OCI-LY7 (cell line): Measurements from ENCODE around the gene TBX2. TPM values are rescaled to one million over a fixed set of nuclear protein-coding genes. Genes with fewer than 3 reads are reported as not detected.

Experiments used
- BruUV-seq: library from RNA; stranded (reverse); fragments of 400-500 nt; replicated peaks from 2 replicates; lab custom pipeline; 2021; lab: Mats Ljungman, UMichigan
- CTCF ChIA-PET: fragments of 300-600 bp; sonication (Branson Sonifier 250); formaldehyde crosslinking; loops from one replicate; lab custom pipeline; 2022; ENCODE audit warnings: antibody characterized with exemption; ENCODE audit not compliant: unreplicated experiment; lab: Charles Lee
- POLR2A ChIA-PET: fragments of 300-600 bp; sonication (Branson Sonifier 250); formaldehyde crosslinking; loops from one replicate; lab custom pipeline; 2022; ENCODE audit warnings: antibody characterized with exemption; lab: Charles Lee
- DNase-seq: peaks from one replicate; pipeline ENCODE4 v3.0.0-alpha.2; 2015; ENCODE audit warnings: low spot score
- H2AFZ ChIP-seq: fragments of 200-600 bp; sonication (generic), shearing (Covaris generic); 2 replicates; pipeline ENCODE4 v1.6.1; 2014; ENCODE audit warnings: mild to moderate bottlenecking, antibody characterized with exemption, low read length, moderate library complexity
- H3K27ac ChIP-seq: fragments of 200-600 bp; sonication (generic); 2 replicates; pipeline ENCODE4 v1.5.1; 2014; ENCODE audit warnings: mixed run types, low read depth, mild to moderate bottlenecking, moderate library complexity, low read length, inconsistent platforms; ENCODE audit not compliant: poor library complexity, severe bottlenecking
- H3K36me3 ChIP-seq: fragments of 200-600 bp; sonication (generic); 2 replicates; pipeline ENCODE4 v1.6.1; 2014; ENCODE audit warnings: mild to moderate bottlenecking, antibody characterized with exemption, low read length, moderate library complexity, mixed read lengths; ENCODE audit not compliant: insufficient read depth
- H3K4me1 ChIP-seq: fragments of 200-600 bp; sonication (generic); 2 replicates; pipeline ENCODE4 v1.5.1; 2014; ENCODE audit warnings: mild to moderate bottlenecking, low read length; ENCODE audit not compliant: insufficient read depth, poor library complexity, severe bottlenecking
- H3K4me2 ChIP-seq: fragments of 200-600 bp; sonication (generic); 2 replicates; pipeline ENCODE4 v1.6.1; 2014; ENCODE audit warnings: mild to moderate bottlenecking, low read length
- H3K4me3 ChIP-seq: fragments of 200-600 bp; sonication (generic); 2 replicates; pipeline ENCODE4 v1.5.1; 2014; ENCODE audit warnings: mild to moderate bottlenecking, low read depth, low read length; ENCODE audit not compliant: poor library complexity, severe bottlenecking
- H3K79me2 ChIP-seq: fragments of 200-600 bp; sonication (generic); 2 replicates; pipeline ENCODE4 v1.6.1; 2016; ENCODE audit warnings: low read depth, mild to moderate bottlenecking, low read length, moderate library complexity, mixed read lengths; ENCODE audit not compliant: insufficient read depth
- H3K9me2 ChIP-seq: fragments of 200-600 bp; sonication (generic); 2 replicates; pipeline ENCODE4 v1.6.1; 2016; ENCODE audit warnings: mild to moderate bottlenecking, low read length, mixed read lengths; ENCODE audit not compliant: insufficient read depth
- H3K9me3 ChIP-seq: fragments of 200-600 bp; sonication (generic); 2 replicates; pipeline ENCODE4 v1.6.1; 2014; ENCODE audit warnings: mild to moderate bottlenecking, mixed run types, low read length, mixed read lengths
- H4K20me1 ChIP-seq: fragments of 200-600 bp; sonication (generic); 2 replicates; pipeline ENCODE4 v1.6.1; 2014; ENCODE audit warnings: mild to moderate bottlenecking, antibody characterized with exemption, low read length, moderate library complexity, mixed read lengths; ENCODE audit not compliant: insufficient read depth
- EZH2phosphoT487 ChIP-seq: fragments of 200-600 bp; sonication (generic); IDR thresholded peaks from 2 replicates; pipeline ENCODE4 v1.6.1; 2018; ENCODE audit warnings: low read depth, borderline replicate concordance, mild to moderate bottlenecking, mixed run types, antibody characterized with exemption, low read length, moderate library complexity, mixed read lengths
- intact Hi-C: fragments of 100-400 bp; cut with micrococcal nuclease; formaldehyde crosslinking; loops from one replicate; pipeline ENCODE4 v1.10.0; 2022; ENCODE audit not compliant: unreplicated experiment
- total RNA-seq, 2 experiments: library from RNA; depleted of rRNA in 1 of 2; stranded (reverse); fragments of >200 nt in 1 of 2; shearing (Covaris generic) in 1 of 2; gene quantifications; 2 replicates each; pipeline ENCODE4 v1.2.3, GENCODE V29; 2014 to 2022
- TF ChIP-seq, protein P1 (sequence below): fragments of 200-600 bp; sonication (generic); conservative IDR thresholded peaks from 2 replicates; pipeline ENCODE4 v1.5.1; 2014; ENCODE audit warnings: mild to moderate bottlenecking, antibody characterized with exemption, low read length, moderate library complexity, mixed read lengths

The TBX2 gene
- total RNA-seq, 2 experiments from 2014 or later: not detected

GRCh38 chr17:61431594-61432311 lies 32.1 kb downstream of the TBX2 start:
- H3K27ac ChIP-seq: no peak overlapping the region
- H3K4me1 ChIP-seq: no peaks in the 10 kb centered on the region
- no peak overlapping the region for H3K4me3 ChIP-seq
- ChIA-PET CTCF (no interaction called here), POLR2A (no interaction called here)
- DNase-seq: no peak
- H2AFZ ChIP-seq: no peak overlapping the region
- no peaks in the 10 kb centered on the region for H3K9me2 ChIP-seq
- TF ChIP-seq, protein P1, sequence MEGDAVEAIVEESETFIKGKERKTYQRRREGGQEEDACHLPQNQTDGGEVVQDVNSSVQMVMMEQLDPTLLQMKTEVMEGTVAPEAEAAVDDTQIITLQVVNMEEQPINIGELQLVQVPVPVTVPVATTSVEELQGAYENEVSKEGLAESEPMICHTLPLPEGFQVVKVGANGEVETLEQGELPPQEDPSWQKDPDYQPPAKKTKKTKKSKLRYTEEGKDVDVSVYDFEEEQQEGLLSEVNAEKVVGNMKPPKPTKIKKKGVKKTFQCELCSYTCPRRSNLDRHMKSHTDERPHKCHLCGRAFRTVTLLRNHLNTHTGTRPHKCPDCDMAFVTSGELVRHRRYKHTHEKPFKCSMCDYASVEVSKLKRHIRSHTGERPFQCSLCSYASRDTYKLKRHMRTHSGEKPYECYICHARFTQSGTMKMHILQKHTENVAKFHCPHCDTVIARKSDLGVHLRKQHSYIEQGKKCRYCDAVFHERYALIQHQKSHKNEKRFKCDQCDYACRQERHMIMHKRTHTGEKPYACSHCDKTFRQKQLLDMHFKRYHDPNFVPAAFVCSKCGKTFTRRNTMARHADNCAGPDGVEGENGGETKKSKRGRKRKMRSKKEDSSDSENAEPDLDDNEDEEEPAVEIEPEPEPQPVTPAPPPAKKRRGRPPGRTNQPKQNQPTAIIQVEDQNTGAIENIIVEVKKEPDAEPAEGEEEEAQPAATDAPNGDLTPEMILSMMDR: no peak
- TF ChIP-seq EZH2phosphoT487: no peak
- H3K36me3 ChIP-seq: no peaks in the 10 kb centered on the region
- H3K4me2 ChIP-seq: no peak overlapping the region
- BruUV-seq: no TSS peak
- no peaks in the 10 kb centered on the region for H4K20me1 ChIP-seq
- no peaks in the 10 kb centered on the region for H3K9me3 ChIP-seq
- intact Hi-C loops: no loop called here
- H3K79me2 ChIP-seq: no peaks in the 10 kb centered on the region

DNA sequence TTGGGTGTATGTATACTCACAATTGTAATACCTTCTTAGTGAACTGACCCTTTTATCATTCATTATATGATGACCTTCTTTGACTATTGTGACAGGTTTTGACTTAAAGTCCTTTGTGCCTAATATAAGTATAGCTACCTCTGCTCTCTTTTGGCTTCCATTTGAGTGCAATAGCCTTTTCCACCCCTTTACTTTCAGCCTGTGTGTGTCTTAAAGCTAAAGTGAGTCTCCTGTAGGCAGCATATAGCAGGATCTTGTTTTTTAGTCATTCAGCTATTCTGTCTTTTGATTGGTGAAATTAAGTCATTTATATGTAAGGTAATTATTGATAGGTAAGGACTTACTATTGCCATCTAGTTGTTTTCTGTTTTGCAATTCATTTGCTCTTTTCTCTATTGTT lies 36.6 kb downstream of the TBX2 start:
- POLR2A ChIA-PET: interaction anchor here (1.2 kb wide), 1 partner anchor 719 kb away, joined by 3 read pairs; no protein-coding TSS in a partner anchor
- CTCF ChIA-PET: no interaction called here
- Histone ChIP-seq H3K4me1 (no peaks in the 10 kb centered on the region), H3K4me2 (no peak overlapping the region), H3K4me3 (no peak overlapping the region), H3K79me2 (no peaks in the 10 kb centered on the region), H4K20me1 (no peaks in the 10 kb centered on the region), H3K36me3 (no peaks in the 10 kb centered on the region), H3K9me3 (no peaks in the 10 kb centered on the region), H2AFZ (no peak overlapping the region), H3K27ac (no peak overlapping the region), H3K9me2 (no peaks in the 10 kb centered on the region)
- intact Hi-C loops: no loop called here
- TF ChIP-seq, protein P1: no peak
- no peak for TF ChIP-seq EZH2phosphoT487
- no TSS peak for BruUV-seq
- DNase-seq: no peak
